ENCODE data around the gene ANKH.

ANKH gene

DNA sequence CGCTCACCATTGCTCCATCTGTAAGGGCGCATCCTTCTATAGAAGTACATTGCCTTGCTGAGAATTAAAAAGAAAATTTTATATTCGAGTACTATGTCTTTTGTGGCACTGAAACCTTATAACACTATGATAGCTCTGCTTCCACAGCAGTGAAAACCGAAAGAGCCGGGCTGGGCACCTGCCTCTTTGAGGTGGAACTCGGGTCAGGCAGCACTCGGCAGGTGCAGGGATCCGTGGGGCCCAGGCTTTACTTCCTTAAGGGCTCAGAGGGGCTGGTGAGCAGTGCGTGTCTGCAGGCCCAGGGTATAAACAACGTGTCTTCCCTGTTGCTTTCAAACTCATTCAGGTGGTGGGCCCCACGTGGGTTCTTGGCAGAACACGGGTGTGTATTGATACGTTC is 137.2 kb downstream of the ANKH start:
- no peak overlapping the region for H4K12ac ChIP-seq (ENCODE audit: low read depth, low read length)
- H4K91ac ChIP-seq (ENCODE audit: low read depth, low read length), result no peak overlapping the region
- no peak overlapping the region for H3K9ac ChIP-seq (ENCODE audit: low read length)
- H2BK12ac ChIP-seq (ENCODE audit: low read length), result no peak overlapping the region
- H3K18ac ChIP-seq (ENCODE audit: low read length), result no peak overlapping the region
- no peaks in the 10 kb centered on the region for H3K4me1 ChIP-seq (ENCODE audit: control insufficient read depth in 1 of 2, insufficient read depth in 2 of 2, low read length in 2 of 2)
- no peak overlapping the region for H3K4me2 ChIP-seq (ENCODE audit: low read length)
- H2AFZ ChIP-seq (ENCODE audit: insufficient read depth, low read length, poor library complexity), result no peak overlapping the region
- no peaks in the 10 kb centered on the region for H3K27me3 ChIP-seq (ENCODE audit: insufficient read depth, low read length)
- H3K14ac ChIP-seq (ENCODE audit: low read length), result no peak overlapping the region
- no peak overlapping the region for H3K23ac ChIP-seq (ENCODE audit: low read length)
- no peak overlapping the region for H3K4me3 ChIP-seq (ENCODE audit: low read depth, low read length)
- H2BK120ac ChIP-seq (ENCODE audit: insufficient read depth, low read length, poor library complexity), result no peak overlapping the region
- no peaks in the 10 kb centered on the region for H3K79me2 ChIP-seq (ENCODE audit: control insufficient read depth, insufficient read depth, low read length, poor library complexity)
- H4K8ac ChIP-seq (ENCODE audit: low read depth, low read length), result no peak overlapping the region
- H3K79me1 ChIP-seq (ENCODE audit: low read length), result no peaks in the 10 kb centered on the region
- WGBS (ENCODE audit: extremely low coverage, insufficient coverage, insufficient read length), result no CpG with 5 or more reads among the region's 13 CpGs
- H3K9me3 ChIP-seq (ENCODE audit: insufficient read depth, low read depth, low read length), result no peaks in the 10 kb centered on the region
- no peak for DNase-seq
- no peak overlapping the region for H3K4ac ChIP-seq (ENCODE audit: low read depth, low read length)
- no peak overlapping the region for H2AK5ac ChIP-seq (ENCODE audit: low read length)
- no peak overlapping the region for H2BK5ac ChIP-seq (ENCODE audit: low read depth, low read length, poor library complexity)
- H3K27ac ChIP-seq (ENCODE audit: low read depth, low read length), result no peak overlapping the region
- peaks cover 5 to 6% of the 10 kb centered on the region in 2 experiments for H3K36me3 ChIP-seq (ENCODE audit: control insufficient read depth in 1 of 2, insufficient read depth in 2 of 2, low read length in 2 of 2)

DNA sequence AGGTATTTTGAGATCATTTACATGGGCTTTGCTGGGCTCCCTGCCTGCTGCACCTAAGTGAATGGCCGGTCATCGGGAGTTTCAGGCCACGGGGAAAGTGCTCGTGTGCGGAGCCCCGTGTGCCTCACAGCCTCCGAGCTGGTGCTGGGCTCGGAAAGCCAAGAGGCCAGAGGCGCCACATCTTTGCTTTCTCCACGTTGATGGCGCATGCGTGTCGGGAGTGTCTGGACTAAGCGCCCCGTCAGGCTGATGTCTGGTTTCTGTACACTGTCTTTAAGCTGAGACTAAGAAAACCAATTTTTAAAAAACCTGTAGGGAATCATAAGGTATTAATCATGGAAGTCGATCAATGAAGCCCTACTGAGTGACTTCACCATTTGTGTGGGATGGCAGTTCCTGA is 137.9 kb downstream of the ANKH start:
- no peaks in the 10 kb centered on the region for H3K79me2 ChIP-seq (ENCODE audit: control insufficient read depth, insufficient read depth, low read length, poor library complexity)
- no peaks in the 10 kb centered on the region for H3K9me3 ChIP-seq (ENCODE audit: insufficient read depth, low read depth, low read length)
- H3K27me3 ChIP-seq (ENCODE audit: insufficient read depth, low read length), result no peaks in the 10 kb centered on the region
- WGBS (ENCODE audit: extremely low coverage, insufficient coverage, insufficient read length), result no CpG with 5 or more reads among the region's 16 CpGs
- H3K4me1 ChIP-seq (ENCODE audit: control insufficient read depth in 1 of 2, insufficient read depth in 2 of 2, low read length in 2 of 2), result peaks cover 1 to 2% of the 10 kb centered on the region in 2 experiments
- H2AFZ ChIP-seq (ENCODE audit: insufficient read depth, low read length, poor library complexity), result no peak overlapping the region
- H3K23ac ChIP-seq (ENCODE audit: low read length), result no peak overlapping the region
- H2BK12ac ChIP-seq (ENCODE audit: low read length), result no peak overlapping the region
- peaks cover 5 to 6% of the 10 kb centered on the region in 2 experiments for H3K36me3 ChIP-seq (ENCODE audit: control insufficient read depth in 1 of 2, insufficient read depth in 2 of 2, low read length in 2 of 2)
- no peak overlapping the region for H3K18ac ChIP-seq (ENCODE audit: low read length)
- no peak overlapping the region for H3K4me3 ChIP-seq (ENCODE audit: low read depth, low read length)
- DNase-seq, result no peak
- H3K4me2 ChIP-seq (ENCODE audit: low read length), result no peak overlapping the region
- no peak overlapping the region for H3K14ac ChIP-seq (ENCODE audit: low read length)
- no peak overlapping the region for H4K12ac ChIP-seq (ENCODE audit: low read depth, low read length)
- no peak overlapping the region for H4K91ac ChIP-seq (ENCODE audit: low read depth, low read length)
- no peak overlapping the region for H3K9ac ChIP-seq (ENCODE audit: low read length)
- no peak overlapping the region for H2BK5ac ChIP-seq (ENCODE audit: low read depth, low read length, poor library complexity)
- no peak overlapping the region for H2AK5ac ChIP-seq (ENCODE audit: low read length)
- peaks cover 1% of the 10 kb centered on the region for H3K79me1 ChIP-seq (ENCODE audit: low read length)
- no peak overlapping the region for H3K27ac ChIP-seq (ENCODE audit: low read depth, low read length)
- H3K4ac ChIP-seq (ENCODE audit: low read depth, low read length), result no peak overlapping the region
- H4K8ac ChIP-seq (ENCODE audit: low read depth, low read length), result no peak overlapping the region
- H2BK120ac ChIP-seq (ENCODE audit: insufficient read depth, low read length, poor library complexity), result no peak overlapping the region

DNA sequence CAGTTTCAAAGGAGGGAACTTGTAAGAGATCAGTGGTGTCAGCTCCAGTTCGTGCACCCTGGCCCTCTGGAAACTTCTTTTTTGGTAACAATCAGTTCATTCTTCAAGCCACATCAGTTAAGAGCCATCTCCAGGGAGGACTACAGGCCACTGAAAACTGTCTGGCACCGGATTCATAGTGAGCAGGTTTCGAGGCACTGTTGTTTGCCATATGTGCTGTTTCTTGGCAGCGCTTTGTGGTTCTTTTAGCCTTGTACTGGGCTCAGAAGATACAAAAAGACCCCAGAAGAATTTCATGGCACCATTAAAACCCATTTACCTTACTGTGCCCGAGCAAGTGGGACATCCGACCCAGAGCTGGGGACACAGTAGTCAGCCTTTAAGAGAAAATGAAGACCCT is 138.6 kb downstream of the ANKH start:
- Histone ChIP-seq H3K79me2 (ENCODE audit: control insufficient read depth, insufficient read depth, low read length, poor library complexity) (no peaks in the 10 kb centered on the region), H3K18ac (ENCODE audit: low read length) (no peak overlapping the region), H2AK5ac (ENCODE audit: low read length) (no peak overlapping the region), H3K4me3 (ENCODE audit: low read depth, low read length) (no peak overlapping the region), H3K23ac (ENCODE audit: low read length) (no peak overlapping the region), H4K12ac (ENCODE audit: low read depth, low read length) (no peak overlapping the region), H3K36me3 (ENCODE audit: control insufficient read depth in 1 of 2, insufficient read depth in 2 of 2, low read length in 2 of 2) (peaks cover 5 to 6% of the 10 kb centered on the region in 2 experiments), H2BK5ac (ENCODE audit: low read depth, low read length, poor library complexity) (no peak overlapping the region), H3K79me1 (ENCODE audit: low read length) (peaks cover 2% of the 10 kb centered on the region), H2AFZ (ENCODE audit: insufficient read depth, low read length, poor library complexity) (no peak overlapping the region), H4K8ac (ENCODE audit: low read depth, low read length) (no peak overlapping the region), H3K27ac (ENCODE audit: low read depth, low read length) (no peak overlapping the region), H4K91ac (ENCODE audit: low read depth, low read length) (no peak overlapping the region), H3K14ac (ENCODE audit: low read length) (no peak overlapping the region), H3K9me3 (ENCODE audit: insufficient read depth, low read depth, low read length) (no peaks in the 10 kb centered on the region), H3K4me1 (ENCODE audit: control insufficient read depth in 1 of 2, insufficient read depth in 2 of 2, low read length in 2 of 2) (peaks cover 5 to 8% of the 10 kb centered on the region in 2 experiments), H2BK12ac (ENCODE audit: low read length) (no peak overlapping the region), H3K9ac (ENCODE audit: low read length) (no peak overlapping the region), H3K4me2 (ENCODE audit: low read length) (no peak overlapping the region), H3K27me3 (ENCODE audit: insufficient read depth, low read length) (no peaks in the 10 kb centered on the region), H2BK120ac (ENCODE audit: insufficient read depth, low read length, poor library complexity) (no peak overlapping the region), H3K4ac (ENCODE audit: low read depth, low read length) (no peak overlapping the region)
- WGBS (ENCODE audit: extremely low coverage, insufficient coverage, insufficient read length), result no CpG with 5 or more reads among the region's 6 CpGs
- no peak for DNase-seq

DNA sequence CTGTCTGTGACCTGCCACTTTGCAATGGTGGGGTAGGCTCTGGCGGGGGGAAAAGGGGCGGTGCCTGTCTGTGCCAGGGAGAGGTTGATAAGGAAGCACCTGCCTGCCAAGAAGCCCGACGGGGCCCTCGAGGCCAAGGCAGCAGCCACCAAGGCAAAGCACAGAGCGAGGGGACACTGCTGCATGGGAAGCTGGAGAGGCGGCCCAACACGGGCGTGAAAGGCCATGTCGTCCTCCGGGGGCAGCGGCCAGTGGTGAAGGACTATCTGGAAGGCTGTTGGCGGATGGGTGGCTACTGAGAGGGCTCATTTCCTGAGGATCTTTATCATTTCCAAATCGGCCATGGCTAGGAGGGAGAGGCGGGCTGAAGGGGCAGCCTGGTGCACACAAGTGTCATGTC is 140.7 kb downstream of the ANKH start:
- Histone ChIP-seq H4K8ac (ENCODE audit: low read depth, low read length) (no peak overlapping the region), H2BK12ac (ENCODE audit: low read length) (no peak overlapping the region), H2BK5ac (ENCODE audit: low read depth, low read length, poor library complexity) (no peak overlapping the region), H2AK5ac (ENCODE audit: low read length) (no peak overlapping the region), H2AFZ (ENCODE audit: insufficient read depth, low read length, poor library complexity) (no peak overlapping the region), H4K91ac (ENCODE audit: low read depth, low read length) (no peak overlapping the region), H3K9me3 (ENCODE audit: insufficient read depth, low read depth, low read length) (no peaks in the 10 kb centered on the region), H2BK120ac (ENCODE audit: insufficient read depth, low read length, poor library complexity) (no peak overlapping the region), H3K27ac (ENCODE audit: low read depth, low read length) (no peak overlapping the region), H3K23ac (ENCODE audit: low read length) (no peak overlapping the region), H3K4me1 (ENCODE audit: control insufficient read depth in 1 of 2, insufficient read depth in 2 of 2, low read length in 2 of 2) (peaks cover 16 to 17% of the 10 kb centered on the region in 2 experiments), H3K4me2 (ENCODE audit: low read length) (no peak overlapping the region), H3K14ac (ENCODE audit: low read length) (no peak overlapping the region), H4K12ac (ENCODE audit: low read depth, low read length) (no peak overlapping the region), H3K18ac (ENCODE audit: low read length) (no peak overlapping the region), H3K79me2 (ENCODE audit: control insufficient read depth, insufficient read depth, low read length, poor library complexity) (no peaks in the 10 kb centered on the region), H3K4me3 (ENCODE audit: low read depth, low read length) (no peak overlapping the region), H3K36me3 (ENCODE audit: control insufficient read depth in 1 of 2, insufficient read depth in 2 of 2, low read length in 2 of 2) (peaks cover 0 to 6% of the 10 kb centered on the region in 2 experiments), H3K27me3 (ENCODE audit: insufficient read depth, low read length) (no peaks in the 10 kb centered on the region), H3K79me1 (ENCODE audit: low read length) (peaks cover 6% of the 10 kb centered on the region), H3K9ac (ENCODE audit: low read length) (no peak overlapping the region), H3K4ac (ENCODE audit: low read depth, low read length) (no peak overlapping the region)
- no peak for DNase-seq
- no CpG with 5 or more reads among the region's 15 CpGs for WGBS (ENCODE audit: extremely low coverage, insufficient coverage, insufficient read length)
